ENCODE data around the gene KHDRBS2. TPM values are rescaled to one million over a fixed set of nuclear protein-coding genes. Genes with fewer than 3 reads are reported as not detected.

KHDRBS2 gene
- total and polyA plus RNA-seq, 2 of the 13 experiments (the other 11 are each of a cell fraction or from before 2014, with no cell fraction given) = not detected

DNA sequence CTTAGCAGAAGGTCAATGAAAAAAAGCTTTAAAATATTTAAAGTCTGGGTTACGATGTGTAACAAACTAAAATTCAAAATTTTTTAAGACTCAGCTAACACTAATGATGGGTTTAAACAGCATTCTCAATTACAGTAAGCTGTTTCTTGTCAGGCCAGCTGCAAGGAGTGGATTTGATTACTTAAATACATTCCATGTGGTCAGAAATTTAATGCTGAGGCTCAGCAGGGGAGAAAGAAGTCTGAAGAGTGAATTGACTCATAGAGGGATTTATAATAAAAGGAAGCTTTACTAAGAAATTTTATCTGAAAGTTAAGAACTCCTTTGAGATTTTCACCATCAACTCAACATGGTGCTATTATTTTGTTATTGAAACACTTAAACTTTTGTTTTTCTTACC, 398.6 kb downstream of the KHDRBS2 start:
- ChIA-PET POLR2A (no interaction called here), CTCF (ENCODE audit: low intra/inter-chr PET ratio, low total read pairs) (no interaction called here)
- Histone ChIP-seq H3K4me3 (replicated peaks in 1 of 3; ENCODE audit: insufficient read depth in 1 of 3, low read depth in 2 of 3, low read length in 3 of 3) (no peak overlapping the region), H3K4me2 (ENCODE audit: low read depth, low read length) (no peak overlapping the region), H3K27ac (ENCODE audit: extremely low read length, insufficient read depth, low read length) (no peak overlapping the region), H4K20me1 (ENCODE audit: insufficient read depth, low read length) (no peaks in the 10 kb centered on the region), H3K27me3 (ENCODE audit: control insufficient read depth in 1 of 2, insufficient read depth in 2 of 2, low read length in 2 of 2) (no peaks in the 10 kb centered on the region), H2AFZ (ENCODE audit: low read length) (no peak overlapping the region), H3K9me3 (ENCODE audit: low read length) (no peaks in the 10 kb centered on the region), H3K9ac (ENCODE audit: insufficient read depth, low read depth, low read length) (no peak overlapping the region), H3K4me1 (ENCODE audit: insufficient read depth, low read length) (no peaks in the 10 kb centered on the region), H3K79me2 (ENCODE audit: insufficient read depth, low read length) (no peaks in the 10 kb centered on the region), H3K36me3 (replicated peaks in 1 of 2; ENCODE audit: control insufficient read depth in 1 of 2, insufficient read depth in 2 of 2, low read length in 2 of 2) (no peaks in the 10 kb centered on the region)
- no peak for ATAC-seq
- BruUV-seq (replicated peaks) = no TSS peak
- TF ChIP-seq, protein P1, sequence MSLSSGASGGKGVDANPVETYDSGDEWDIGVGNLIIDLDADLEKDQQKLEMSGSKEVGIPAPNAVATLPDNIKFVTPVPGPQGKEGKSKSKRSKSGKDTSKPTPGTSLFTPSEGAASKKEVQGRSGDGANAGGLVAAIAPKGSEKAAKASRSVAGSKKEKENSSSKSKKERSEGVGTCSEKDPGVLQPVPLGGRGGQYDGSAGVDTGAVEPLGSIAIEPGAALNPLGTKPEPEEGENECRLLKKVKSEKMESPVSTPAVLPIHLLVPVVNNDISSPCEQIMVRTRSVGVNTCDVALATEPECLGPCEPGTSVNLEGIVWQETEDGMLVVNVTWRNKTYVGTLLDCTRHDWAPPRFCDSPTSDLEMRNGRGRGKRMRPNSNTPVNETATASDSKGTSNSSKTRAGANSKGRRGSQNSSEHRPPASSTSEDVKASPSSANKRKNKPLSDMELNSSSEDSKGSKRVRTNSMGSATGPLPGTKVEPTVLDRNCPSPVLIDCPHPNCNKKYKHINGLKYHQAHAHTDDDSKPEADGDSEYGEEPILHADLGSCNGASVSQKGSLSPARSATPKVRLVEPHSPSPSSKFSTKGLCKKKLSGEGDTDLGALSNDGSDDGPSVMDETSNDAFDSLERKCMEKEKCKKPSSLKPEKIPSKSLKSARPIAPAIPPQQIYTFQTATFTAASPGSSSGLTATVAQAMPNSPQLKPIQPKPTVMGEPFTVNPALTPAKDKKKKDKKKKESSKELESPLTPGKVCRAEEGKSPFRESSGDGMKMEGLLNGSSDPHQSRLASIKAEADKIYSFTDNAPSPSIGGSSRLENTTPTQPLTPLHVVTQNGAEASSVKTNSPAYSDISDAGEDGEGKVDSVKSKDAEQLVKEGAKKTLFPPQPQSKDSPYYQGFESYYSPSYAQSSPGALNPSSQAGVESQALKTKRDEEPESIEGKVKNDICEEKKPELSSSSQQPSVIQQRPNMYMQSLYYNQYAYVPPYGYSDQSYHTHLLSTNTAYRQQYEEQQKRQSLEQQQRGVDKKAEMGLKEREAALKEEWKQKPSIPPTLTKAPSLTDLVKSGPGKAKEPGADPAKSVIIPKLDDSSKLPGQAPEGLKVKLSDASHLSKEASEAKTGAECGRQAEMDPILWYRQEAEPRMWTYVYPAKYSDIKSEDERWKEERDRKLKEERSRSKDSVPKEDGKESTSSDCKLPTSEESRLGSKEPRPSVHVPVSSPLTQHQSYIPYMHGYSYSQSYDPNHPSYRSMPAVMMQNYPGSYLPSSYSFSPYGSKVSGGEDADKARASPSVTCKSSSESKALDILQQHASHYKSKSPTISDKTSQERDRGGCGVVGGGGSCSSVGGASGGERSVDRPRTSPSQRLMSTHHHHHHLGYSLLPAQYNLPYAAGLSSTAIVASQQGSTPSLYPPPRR (CRISPR knock-in tag; IDR thresholded peaks at IDR 0.05; ENCODE audit: borderline replicate concordance) = no peak
- TF ChIP-seq ZNF446 (CRISPR knock-in tag; IDR thresholded peaks at IDR 0.05) (no peak), ZSCAN22 (CRISPR knock-in tag; IDR thresholded peaks at IDR 0.05) (no peak)
- DNase-seq (ENCODE audit: low spot score) = no peak
- intact Hi-C loops (cut with micrococcal nuclease; ENCODE audit: unreplicated experiment) = loop anchor here (2.0 kb wide), 1 partner anchor 395 kb away; no protein-coding TSS in a partner anchor
- in situ Hi-C loops (cut with HindIII; ENCODE audit: extremely low pct_ligation_motif_present, low pct_unique_long_range_greater_than_20kb) = no loop called here
- FAIRE-seq = no peak
- WGBS (ENCODE audit: low lambda C conversion rate) = 4% methylated on average over 1 of the region's 1 CpG

All from HepG2 (cell line).